Brain microvascular endothelial cell (primary cell): Measurements from ENCODE around the gene TMEM63B.

Experiments
- DNase-seq: peaks from one replicate; pipeline ENCODE4 v3.0.0-alpha.2; 2020
- H3K27ac ChIP-seq: fragments of 250-450 bp; sonication (Bioruptor Pico); 2 replicates; pipeline ENCODE4 v1.5.1; 2020; ENCODE audit warnings: mild to moderate bottlenecking, moderate library complexity
- H3K27me3 ChIP-seq: fragments of 250-450 bp; sonication (Bioruptor Pico); replicated peaks from 2 replicates; pipeline ENCODE4 v1.5.1; 2020; ENCODE audit warnings: mild to moderate bottlenecking
- H3K36me3 ChIP-seq: fragments of 250-450 bp; sonication (Bioruptor Pico); replicated peaks from 2 replicates; pipeline ENCODE4 v1.5.1; 2020; ENCODE audit warnings: mild to moderate bottlenecking
- H3K4me3 ChIP-seq: 2 replicates; pipeline ENCODE4 v1.5.1; 2011; ENCODE audit warnings: low read depth, mild to moderate bottlenecking, control low read depth, low read length, moderate library complexity
- CTCF ChIP-seq: IDR thresholded peaks from 2 replicates; pipeline ENCODE4 v1.5.1; 2011; ENCODE audit warnings: low read depth, mild to moderate bottlenecking, moderate library complexity, low read length, control low read depth, inconsistent platforms; ENCODE audit errors: missing control alignments
- in situ Hi-C: cut with HindIII; loops from 2 replicates; pipeline ENCODE4 v1.10.0; 2017; ENCODE audit warnings: low sequenced_read_pairs, low pct_ligation_motif_present

TMEM63B gene

GRCh38 chr6:44081753-44082152 lies 45.6 kb upstream of the TMEM63B start:
- Histone ChIP-seq H3K27me3 (no peaks in the 10 kb centered on the region), H3K27ac (no peak overlapping the region), H3K36me3 (no peaks in the 10 kb centered on the region), H3K4me3 (no peak overlapping the region)
- in situ Hi-C loops, result no loop called here
- DNase-seq, result no peak
- TF ChIP-seq CTCF, result no peak

GRCh38 chr6:44082872-44083321 lies 44.5 kb upstream of the TMEM63B start:
- in situ Hi-C loops, result no loop called here
- H3K27ac ChIP-seq, result no peak overlapping the region
- no peaks in the 10 kb centered on the region for H3K27me3 ChIP-seq
- H3K36me3 ChIP-seq, result no peaks in the 10 kb centered on the region
- TF ChIP-seq CTCF, result no peak
- no peak for DNase-seq
- H3K4me3 ChIP-seq, result no peak overlapping the region

GRCh38 chr6:44084231-44085014 lies 42.9 kb upstream of the TMEM63B start:
- no peak for TF ChIP-seq CTCF
- Histone ChIP-seq H3K27ac (no peak overlapping the region), H3K27me3 (no peaks in the 10 kb centered on the region), H3K4me3 (no peak overlapping the region), H3K36me3 (no peaks in the 10 kb centered on the region)
- DNase-seq, result no peak
- in situ Hi-C loops, result no loop called here

- H3K4me3 ChIP-seq, result no peak overlapping the region
- no peak overlapping the region for H3K27ac ChIP-seq
- no peak for DNase-seq
- H3K27me3 ChIP-seq, result no peaks in the 10 kb centered on the region
- no peak for TF ChIP-seq CTCF
- in situ Hi-C loops, result no loop called here
- no peaks in the 10 kb centered on the region for H3K36me3 ChIP-seq
These were observed 42.1 kb upstream of the TMEM63B start for GRCh38 chr6:44085219-44085618.

- no peak for DNase-seq
- Histone ChIP-seq H3K36me3 (no peaks in the 10 kb centered on the region), H3K27me3 (no peaks in the 10 kb centered on the region), H3K4me3 (no peak overlapping the region), H3K27ac (no peak overlapping the region)
- in situ Hi-C loops, result no loop called here
- no peak for TF ChIP-seq CTCF
These were observed 40.3 kb upstream of the TMEM63B start for GRCh38 chr6:44086931-44087574.
